HG03520 (cell line): ENCODE measurements around the gene THAP7.
A peak's percentile ranks its signal among the peaks of the same experiment; 100 is the strongest.
"Not testable (repeated sequence)": the region's sequence is repeated elsewhere in the genome, so short reads cannot be mapped to it uniquely, and the experiment has no call there.

Experiments
- ATAC-seq: cut with Tn5 transposase; IDR thresholded peaks from one replicate; pipeline ENCODE4 v1.9.1; 2021; ENCODE audit warnings: mild to moderate bottlenecking, moderate library complexity; ENCODE audit not compliant: unreplicated experiment

THAP7 gene

GRCh38 chr22:21013657-21014201, 11.8 kb upstream of the THAP7 start:
- ATAC-seq = no peak

DNA sequence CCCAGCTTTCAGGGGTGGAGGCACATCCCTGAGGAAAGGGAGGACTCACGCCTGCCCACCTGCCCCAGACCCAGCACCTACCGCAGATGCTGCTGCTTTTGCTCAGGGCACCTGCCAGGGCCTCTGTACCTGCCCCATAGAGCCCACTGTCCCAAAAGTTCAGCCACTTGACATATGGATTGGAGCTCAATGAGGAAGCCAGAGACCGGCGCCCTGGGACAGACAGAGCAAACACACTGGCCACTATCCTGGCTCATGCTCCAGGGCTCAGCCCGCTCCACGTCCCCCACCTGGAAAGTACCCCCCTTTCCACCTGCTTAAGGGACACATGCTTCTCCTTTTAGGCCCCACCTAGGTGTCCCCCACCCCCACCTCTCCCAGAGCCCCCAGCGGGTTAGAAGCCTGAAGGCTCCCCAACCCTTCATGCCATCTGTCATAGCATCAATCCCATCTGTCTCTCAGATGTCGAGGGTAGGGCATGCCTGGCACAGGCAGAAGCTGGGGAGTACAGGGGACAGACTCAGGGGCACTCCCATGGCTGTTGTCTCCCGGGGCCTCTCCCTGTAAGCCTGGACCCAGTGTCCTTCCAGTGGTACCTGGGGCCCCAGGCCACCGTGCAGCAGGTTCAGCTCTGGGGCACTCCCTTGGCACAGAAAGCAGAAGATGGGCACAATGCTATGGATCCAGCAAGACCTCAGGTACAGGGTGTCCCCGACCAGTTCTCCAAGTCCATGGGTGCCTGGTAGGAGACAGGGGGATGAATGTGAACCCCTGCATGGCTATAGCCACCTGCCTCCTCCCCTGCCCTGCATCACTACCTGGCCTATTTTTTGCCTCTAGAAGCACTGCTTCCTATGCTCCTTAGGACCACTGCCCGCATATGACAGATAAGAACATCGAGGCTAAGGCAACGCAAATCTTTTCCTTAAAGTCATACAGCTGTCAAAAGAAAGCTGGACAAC, 10.8 kb upstream of the THAP7 start:
- no peak for ATAC-seq

- ATAC-seq = no peak
Measured at GRCh38 chr22:21010426-21011113, 8.7 kb upstream of the THAP7 start.

DNA sequence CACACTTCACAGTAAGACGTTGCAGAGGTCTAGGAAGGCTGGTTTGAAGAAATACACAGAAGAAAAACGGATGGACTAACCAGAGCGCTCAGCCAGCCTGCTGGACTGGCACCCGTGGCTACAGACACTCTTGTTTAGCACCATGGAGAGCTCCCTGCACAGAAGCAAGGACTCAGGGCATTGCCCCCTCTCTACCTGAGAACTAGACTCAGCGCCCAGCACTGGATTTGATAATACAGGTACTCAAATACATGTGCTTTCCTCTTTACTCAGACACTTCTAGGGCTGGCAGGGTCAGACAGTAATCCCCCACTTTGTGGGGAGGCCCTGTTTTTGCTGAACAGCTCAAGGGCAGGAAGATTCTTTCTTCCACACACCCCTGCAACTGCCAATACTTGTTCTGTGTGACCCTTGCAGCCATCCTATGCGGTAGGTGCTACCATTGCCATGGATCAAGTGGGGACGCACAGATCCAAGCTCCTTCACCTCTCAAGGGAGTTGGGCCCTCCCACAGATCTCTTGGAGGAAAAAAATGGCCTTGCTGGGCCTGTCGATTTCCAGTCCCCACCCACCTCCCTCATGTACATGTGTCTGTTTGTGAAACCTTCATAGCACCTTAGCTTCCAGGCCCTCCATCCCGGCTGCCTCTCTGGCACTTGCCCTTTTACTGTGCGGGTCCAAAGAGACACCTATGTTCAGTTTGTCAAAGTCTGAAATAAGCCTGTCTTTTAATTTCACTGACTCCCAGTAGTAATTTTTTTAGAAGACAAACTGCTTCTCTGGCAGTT, 7.9 kb upstream of the THAP7 start:
- ATAC-seq = no peak

DNA sequence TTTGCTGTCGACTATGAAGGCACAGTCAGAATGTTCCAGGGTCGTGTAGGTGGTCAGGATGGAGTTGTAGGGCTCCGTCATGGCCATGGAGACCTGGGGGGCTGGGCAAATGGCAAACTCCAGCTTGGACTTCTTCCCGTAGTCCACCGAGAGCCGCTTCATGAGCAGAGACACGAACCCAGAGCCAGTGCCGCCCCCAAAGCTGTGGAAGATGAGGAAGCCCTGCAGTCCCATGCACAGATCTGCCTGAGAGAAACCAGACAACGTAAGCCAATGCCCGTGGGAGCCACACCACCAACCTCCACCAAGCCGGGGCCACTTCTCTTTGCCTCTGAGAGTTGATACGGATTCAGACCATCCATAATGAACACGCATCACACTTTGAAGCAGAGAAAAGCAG, 7.3 kb upstream of the THAP7 start:
- not testable (repeated sequence) for ATAC-seq

DNA sequence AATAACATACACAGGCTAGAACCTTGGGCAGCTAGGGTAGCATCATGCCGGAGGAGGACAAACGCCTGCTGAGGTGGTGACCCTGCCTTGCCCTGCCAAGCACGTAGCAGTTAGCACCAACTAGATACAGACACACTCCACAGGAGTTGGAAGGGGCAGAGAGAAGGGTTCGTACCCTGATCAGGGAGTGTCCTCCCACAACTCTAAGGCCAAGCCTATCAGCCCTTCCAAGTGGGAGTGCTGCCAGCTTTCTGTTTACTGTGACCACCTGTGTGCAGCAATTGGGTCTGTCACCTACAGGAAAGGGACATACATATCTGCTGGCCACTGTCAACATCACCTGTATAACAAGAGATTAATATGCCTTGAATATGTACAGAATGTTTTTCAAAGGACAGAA, 1.9 kb upstream of the THAP7 start:
- ATAC-seq = no peak

GRCh38 chr22:21000987-21001600, 824 bp downstream of the THAP7 start:
- ATAC-seq = peak; percentile 7

DNA sequence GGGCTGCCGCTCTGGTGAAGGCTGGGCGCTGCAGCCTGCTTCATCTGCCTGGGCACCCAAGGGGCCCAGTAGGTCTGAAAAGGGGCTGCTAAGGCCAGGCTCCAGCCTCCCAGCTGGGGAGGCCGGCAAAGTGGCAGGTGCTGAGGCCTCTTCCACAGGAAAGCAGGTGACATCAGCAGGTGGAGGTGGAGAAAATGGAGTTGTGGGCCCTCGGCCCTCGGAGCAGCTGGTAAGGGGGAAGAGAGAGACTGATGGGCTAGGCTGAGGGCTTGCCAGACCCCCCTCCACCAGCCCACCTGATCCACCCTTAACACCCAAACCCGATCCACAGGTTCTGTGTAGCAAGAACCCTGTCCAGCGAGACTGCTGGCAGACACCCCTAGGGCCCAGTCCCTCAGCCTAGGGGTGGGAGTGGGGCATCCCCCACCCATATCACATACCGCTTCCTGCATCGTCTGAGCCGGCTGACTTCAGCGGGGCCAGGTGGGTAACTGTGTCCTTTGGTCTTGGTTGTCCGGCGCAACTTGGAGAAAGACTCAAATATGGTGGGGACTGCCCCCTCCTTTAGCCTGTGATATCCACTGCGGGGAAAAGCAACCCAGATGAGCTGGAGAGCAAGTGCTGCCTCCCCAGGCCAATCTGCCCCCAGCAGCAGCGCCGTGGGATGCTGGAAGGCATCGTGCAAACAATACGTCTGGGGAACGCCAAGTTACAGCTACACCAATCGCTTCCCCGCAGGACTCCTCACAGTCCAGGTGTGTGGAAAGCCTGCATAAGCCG, 1.5 kb downstream of the THAP7 start:
- no peak for ATAC-seq

GRCh38 chr22:20999350-21000206, 2.3 kb downstream of the THAP7 start:
- ATAC-seq = no peak

DNA sequence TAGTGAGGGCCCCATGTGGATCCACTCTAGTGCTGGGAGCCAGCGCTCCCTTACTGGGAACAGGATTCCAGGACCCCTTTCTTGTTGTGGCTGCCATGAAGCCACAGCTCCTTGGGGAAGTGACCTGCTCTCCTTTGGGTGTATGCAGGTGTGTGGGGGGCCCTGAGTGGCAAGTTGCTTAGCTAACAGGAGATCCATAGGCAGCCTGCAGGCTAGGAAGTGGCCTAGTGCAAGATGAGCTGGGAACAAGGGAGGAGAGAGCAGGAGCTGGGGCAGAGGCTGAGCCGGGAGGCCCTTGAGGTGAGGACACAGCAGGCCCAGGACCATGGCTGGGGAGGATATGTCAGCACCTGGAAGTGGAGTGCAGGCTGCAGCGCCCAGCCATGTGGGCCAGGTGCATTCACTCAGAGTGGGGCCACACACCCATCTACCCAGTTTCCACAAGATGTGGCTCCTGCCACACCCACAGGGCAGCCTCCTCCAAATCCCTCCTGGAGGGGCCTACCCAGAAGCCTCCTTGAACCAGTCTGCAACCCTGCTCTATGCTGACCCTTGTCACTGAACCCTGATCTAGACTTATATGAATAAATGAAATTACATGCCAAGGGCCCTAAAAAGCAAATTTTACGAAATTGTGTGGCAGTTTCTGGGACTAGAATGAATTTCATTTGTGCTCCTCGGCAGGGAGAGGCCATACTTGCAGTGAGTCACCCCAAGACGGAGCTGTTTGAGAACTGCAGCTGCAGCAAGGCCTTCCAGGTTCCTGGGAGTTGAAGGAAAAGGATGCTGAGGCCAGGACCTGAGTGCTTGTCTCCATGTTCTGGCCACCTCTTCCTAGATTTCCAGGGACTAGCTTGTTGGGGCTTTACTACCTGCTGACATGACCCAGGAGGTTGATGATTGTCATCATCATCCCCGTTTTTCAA, 3.2 kb downstream of the THAP7 start:
- ATAC-seq = no peak

GRCh38 chr22:20997536-20998257, 4.2 kb downstream of the THAP7 start:
- ATAC-seq = no peak

GRCh38 chr22:20996598-20997535, 5.1 kb downstream of the THAP7 start:
- ATAC-seq = no peak

DNA sequence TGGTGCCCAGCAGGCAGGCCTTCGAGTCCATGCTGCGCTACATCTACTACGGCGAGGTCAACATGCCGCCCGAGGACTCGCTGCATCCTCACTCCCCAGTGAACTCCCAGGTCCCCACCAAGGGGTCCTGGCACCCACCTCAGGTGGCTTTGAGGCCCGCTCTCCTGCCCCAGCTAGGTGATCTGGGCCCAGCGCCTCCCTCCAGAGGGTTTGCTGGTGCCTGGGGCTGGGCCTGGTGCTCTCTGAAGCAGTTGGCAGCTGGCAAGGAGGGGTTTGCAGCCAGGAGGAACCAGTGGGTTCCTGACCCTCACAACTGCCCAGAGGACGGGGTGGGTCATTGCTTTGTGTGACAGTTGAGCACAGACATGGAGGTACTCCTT, 5.9 kb downstream of the THAP7 start:
- no peak for ATAC-seq

- no peak for ATAC-seq
Measured at GRCh38 chr22:20995329-20996030, 6.4 kb downstream of the THAP7 start.

GRCh38 chr22:20994902-20995241, 7.0 kb downstream of the THAP7 start:
- ATAC-seq = no peak
